Stimulated activated CD4-positive, alpha-beta T cell treated with anti-CD3 and anti-CD28 coated beads, Interleukin-15, amount 100 ng/mL, for 24 hours (primary cell): ENCODE data around the gene ALKBH7.
"Not testable (repeated sequence)": the region's sequence is repeated elsewhere in the genome, so short reads cannot be mapped to it uniquely, and the experiment has no call there.

ENCODE experiments used
- DNase-seq: peaks from one replicate; pipeline ENCODE4 v3.0.0-alpha.2; 2020

The ALKBH7 gene, protein sequence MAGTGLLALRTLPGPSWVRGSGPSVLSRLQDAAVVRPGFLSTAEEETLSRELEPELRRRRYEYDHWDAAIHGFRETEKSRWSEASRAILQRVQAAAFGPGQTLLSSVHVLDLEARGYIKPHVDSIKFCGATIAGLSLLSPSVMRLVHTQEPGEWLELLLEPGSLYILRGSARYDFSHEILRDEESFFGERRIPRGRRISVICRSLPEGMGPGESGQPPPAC

DNA sequence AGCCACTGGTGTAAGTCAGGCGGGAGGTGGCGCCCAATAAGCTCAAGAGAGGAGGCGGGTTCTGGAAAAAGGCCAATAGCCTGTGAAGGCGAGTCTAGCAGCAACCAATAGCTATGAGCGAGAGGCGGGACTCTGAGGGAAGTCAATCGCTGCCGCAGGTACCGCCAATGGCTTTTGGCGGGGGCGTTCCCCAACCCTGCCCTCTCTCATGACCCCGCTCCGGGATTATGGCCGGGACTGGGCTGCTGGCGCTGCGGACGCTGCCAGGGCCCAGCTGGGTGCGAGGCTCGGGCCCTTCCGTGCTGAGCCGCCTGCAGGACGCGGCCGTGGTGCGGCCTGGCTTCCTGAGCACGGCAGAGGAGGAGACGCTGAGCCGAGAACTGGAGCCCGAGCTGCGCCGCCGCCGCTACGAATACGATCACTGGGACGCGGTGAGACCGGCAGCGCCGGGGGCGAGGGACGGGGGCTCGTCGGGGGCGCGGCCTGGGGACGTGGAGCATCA lies at the start of gene ALKBH7:
Gene ALKBH7, plus strand, starts transcription at position 201 of the 502 bp plus-strand sequence. Its CDS starts 27 bp downstream, at position 228.
- peak; percentile 98 for DNase-seq

DNA sequence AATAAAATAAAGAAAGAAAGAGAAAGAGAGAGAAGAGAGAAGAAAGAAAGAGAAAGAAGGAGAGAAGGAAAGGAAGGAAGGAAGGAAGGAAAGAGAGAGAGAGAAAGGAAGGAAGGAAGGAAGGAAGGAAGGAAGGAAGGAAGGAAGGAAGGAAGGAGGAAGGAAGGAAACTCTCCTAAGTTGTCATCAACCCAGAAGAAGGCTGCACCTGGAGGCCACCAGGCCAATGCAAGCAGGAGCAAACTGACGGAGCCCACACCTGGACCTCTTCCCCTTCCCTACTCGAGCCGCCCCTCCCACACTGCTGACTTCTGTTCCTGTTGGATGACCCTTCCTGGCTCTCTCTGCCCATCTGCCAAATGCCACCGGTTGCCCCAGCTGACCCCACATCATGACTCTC lies 47.8 kb upstream of the ALKBH7 start:
- DNase-seq, result no peak

DNA sequence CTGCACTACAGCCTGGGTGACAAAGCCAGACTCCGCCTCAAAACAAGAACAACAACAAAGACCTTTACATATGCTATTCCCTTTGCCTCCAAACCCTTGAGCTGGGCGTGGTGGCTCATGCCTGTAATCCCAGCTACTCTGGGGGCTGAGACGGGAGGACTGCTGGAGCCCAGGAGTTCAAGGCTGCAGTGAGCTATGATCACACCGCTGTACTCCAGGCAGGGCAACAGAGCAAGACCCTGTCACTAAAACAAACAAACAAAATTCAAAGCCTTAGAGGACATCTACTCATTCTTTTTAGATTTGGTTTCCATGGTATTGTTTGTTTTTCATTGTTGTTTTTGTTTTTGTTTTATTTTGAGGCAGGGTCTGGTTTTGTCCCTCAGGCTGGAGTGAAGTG lies 47.0 kb upstream of the ALKBH7 start:
- DNase-seq, result no peak

DNA sequence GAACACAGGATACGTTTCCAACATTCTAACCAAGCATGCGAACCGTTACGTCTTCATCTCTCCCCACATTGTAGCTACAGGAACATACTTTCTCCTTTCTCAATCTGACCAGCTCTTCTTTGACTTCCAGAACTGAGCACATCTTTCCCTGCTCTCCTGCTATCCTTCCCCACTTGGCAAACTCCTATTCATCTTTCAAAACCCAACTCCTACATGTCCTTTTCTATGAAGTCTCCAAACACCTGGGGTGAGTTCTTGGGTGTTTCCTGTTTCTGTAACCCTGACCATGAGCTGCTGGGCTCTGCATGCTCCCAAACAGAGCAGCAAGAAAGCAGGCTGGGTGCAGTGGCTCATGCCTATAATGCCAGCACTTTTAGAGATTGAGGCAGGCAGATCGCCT lies 45.8 kb upstream of the ALKBH7 start:
- no peak for DNase-seq

DNA sequence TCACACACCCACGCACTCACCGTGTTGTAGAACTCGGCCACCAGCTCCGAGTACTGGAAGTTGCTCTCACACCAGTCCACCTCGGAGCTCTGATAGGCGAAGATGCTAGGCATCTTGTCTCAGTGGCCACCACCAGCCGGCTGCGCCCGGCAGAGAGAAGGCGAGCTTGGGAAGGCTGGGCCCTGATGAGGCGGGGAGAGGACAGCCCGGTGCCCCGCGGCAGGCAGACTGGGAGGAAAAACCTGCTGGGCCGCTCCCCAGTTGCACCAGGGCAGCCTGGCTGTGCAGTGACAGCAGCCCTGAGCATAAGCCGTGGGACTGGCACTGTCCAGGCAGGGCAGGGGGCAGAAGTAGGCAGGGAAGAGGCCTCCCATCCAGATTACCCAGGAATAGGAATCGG lies 39.2 kb upstream of the ALKBH7 start, which contains the start of gene ACER1:
Gene ACER1, minus strand, starts transcription at position 174 of the 400 bp plus-strand sequence. Its CDS starts 61 bp downstream, at position 113.
- no peak for DNase-seq

DNA sequence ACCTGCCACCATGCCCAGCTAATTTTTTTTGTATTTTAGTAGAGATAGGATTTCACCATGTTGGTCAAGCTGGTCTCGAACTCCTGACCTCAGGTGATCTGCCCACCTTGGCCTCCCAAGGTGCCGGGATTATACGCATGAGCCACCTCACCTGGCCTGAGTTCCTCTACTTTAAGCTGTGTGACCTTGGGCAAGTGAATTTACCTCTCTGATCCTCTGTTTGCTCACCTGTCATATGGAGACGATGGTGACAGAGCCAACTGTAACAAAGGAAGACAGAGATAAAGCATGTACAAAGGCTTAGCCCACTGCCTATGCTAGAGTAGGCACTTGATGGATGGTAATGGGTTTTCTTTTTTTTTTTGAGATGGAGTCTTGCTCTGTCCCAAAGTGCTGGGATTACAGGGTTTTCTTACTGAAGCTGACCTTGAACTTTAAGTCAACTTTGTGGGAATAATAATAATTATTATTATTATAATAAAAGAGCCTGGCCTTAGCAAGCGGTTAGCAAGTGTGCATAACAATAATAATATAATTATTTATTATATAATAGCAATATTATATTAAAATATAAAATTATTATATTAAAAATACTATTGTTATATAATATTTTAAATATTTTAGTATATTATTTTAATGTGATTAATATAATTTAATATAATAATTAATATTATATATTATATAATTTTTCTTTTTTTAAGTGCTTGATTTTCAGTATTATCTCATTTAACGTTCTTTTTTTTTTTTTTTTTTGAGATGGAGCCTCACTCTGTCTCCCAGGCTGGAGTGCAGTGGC lies 37.9 kb upstream of the ALKBH7 start:
- no peak for DNase-seq

DNA sequence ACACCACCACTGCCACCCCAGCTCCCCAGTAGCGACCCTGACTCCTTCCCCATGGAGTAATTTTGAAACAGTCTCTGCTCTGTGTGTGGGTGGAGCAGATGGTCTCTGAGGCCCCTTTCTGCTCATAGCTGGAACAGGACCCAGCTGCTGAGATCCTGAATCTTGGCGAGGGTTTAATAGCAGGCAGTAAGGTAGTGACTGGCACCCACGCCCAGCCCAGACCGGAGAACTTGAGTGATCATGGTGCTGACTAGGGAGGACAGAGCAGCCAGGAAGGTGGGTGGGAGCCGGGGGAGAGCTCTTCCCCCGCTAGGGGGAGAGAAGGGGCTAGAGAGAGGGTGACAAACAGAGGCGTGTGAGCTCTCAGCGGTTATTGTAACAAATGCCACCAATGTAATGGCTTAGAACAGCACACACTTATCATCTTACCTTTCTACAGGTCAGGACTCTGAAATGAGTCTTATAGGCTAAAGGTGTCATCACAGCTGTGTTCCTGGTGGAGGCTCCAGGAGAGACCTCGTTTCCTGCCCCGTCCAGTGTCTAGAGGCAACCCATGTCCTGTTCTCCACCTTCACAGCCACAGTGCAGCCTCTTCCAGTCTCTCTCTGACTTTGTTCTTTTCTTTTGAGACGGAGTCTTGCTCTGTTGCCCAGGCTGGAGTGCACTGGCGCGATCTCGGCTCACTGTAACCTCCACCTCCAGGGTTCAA lies 31.9 kb upstream of the ALKBH7 start:
- peak; percentile 13 for DNase-seq

DNA sequence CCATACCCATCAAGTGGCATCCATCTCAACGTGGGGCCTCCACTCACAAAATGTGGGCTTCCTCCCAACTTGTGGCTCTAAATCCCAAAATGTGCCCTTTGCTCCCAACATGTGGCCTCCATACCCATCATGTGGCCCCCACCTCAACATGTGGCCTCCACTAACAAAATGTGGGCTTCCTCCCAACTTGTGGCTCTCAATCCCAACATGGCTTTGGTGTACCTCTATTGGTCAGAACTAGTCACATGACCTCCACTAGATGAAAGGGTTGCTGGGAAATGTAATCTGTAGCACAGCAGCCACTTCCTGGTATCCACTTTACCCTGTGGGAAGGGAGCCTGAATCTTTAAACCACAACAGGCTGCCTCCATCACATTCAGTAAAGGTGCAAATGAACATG lies 29.1 kb upstream of the ALKBH7 start:
- no peak for DNase-seq

DNA sequence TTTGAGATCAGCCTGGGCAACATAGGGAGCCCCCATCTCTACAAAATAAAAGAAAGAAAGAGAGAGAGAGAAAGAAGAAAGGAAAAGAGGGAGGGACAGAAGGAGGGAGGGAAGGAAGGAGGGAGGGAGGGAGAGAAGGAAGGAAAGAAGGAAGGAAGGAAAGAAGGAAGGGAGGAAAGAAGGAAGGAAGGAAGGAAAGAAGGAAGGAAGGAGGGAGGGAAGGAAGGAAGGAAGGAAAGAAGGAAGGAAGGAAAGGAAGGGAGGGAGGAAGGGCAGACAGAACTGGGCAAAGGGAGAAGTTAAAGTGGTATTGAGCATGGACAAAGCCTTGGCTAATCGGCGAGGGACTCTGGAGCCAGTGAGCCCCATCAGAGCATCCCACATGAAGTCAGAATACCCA lies 23.3 kb upstream of the ALKBH7 start:
- not testable (repeated sequence) for DNase-seq

DNA sequence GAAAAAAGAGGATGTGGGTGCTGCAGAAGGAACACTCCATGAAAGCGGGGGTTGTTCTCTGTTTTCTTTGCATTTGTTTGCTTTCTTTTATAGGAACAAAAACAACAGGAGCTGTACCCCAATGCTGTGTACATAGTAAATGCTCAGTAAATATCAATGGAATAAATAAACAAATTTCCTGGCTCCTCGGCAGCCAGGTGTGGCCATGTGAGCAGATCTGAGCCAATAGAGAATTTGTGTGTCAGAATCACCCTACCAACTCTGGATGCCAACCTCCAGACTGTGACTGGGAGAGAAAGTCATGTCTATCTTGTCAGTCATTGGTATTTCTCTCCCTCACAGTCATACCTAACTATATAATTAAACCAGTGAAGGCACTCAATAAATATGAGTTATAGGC lies 21.9 kb upstream of the ALKBH7 start:
- no peak for DNase-seq

DNA sequence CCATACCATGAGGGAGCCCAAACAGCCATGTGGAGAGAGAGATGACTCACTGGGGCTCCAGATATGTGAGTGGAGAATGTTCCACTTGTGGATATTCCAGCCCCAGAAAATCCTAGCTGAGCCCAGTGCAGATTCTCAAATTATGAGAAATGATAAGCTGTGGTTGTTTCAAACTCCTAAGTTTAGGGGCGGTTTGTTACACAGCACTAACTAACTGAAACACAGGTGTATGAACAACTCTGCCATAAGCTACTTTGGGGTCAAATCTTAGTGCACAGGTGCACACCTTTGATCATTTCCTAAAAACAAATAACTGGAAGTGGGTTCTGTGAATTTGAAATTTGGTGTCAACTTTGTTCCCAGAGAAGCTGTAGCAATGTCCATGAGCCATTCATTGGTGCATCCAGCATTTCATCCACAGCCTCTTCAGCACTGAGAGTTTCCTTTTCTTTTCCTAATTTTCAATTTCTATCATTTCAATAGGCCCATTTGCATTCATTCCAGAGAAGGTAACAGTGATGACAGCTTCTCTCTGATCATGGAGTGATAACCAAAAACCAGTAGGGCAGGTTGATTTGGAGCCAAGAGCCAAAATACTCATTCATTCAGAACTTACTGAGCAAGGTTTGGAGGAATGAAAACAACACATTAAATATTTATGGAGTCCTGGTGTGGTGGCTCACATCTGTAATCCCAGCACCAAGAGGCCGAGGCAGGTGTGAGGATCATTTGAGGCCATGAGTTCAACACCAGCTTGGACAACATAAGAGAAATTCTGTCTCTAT lies 20.0 kb upstream of the ALKBH7 start:
- DNase-seq, result no peak

DNA sequence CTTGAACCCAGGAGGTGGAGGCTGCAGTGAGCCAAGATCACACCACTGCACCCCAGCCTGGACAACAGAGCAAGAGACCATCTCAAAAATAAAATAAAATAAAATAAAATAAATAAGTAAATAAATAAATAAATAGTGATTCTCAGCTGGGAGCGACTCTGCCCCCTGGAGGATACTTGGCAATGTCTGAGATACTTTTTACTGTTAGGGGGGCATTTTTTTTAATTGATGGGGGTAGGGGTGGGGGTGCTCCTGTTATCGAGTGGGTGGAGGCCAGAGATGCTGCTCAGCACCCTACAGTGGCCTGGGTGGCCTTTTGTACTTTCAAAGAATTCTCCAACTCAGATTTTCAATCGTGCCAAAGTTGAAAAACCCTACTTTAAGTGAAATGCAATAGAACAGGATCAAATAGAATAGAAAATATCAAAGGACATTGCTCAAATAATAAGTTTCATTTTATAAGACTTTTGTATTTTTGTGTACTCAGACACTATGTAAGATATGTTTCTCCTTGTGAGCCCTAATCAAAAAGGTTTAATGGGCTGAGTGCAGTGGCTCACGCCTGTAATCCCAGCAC lies 18.4 kb upstream of the ALKBH7 start:
- no peak for DNase-seq

DNA sequence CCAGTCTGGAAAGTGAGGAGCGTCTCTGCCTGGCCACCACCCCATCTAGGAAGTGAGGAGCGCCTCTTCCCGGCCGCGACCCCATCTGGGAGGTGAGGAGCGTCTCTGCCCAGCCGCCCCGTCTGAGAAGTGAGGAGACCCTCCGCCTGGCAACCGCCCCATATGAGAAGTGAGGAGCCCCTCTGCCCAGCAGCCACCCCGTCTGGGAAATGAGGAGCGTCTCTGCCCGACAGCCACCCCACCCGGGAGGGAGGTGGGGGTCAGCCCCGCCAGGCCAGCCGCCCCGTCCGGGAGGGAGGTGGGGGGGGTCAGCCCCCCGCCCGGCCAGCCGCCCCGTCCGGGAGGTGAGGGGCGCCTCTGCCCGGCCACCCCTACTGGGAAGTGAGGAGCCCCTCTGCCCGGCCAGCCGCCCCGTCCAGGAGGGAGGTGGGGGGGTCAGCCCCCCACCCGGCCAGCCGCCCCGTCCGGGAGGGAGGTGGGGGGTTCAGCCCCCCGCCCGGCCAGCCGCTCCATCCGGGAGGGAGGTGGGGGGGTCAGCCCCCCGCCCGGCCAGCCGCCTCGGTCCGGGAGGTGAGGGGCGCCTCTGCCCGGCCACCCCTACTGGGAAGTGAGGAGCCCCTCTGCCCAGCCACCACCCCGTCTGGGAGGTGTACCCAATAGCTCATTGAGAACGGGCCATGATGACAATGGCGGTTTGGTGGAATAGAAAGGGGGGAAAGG lies 17.1 kb upstream of the ALKBH7 start:
- DNase-seq, result not testable (repeated sequence)

DNA sequence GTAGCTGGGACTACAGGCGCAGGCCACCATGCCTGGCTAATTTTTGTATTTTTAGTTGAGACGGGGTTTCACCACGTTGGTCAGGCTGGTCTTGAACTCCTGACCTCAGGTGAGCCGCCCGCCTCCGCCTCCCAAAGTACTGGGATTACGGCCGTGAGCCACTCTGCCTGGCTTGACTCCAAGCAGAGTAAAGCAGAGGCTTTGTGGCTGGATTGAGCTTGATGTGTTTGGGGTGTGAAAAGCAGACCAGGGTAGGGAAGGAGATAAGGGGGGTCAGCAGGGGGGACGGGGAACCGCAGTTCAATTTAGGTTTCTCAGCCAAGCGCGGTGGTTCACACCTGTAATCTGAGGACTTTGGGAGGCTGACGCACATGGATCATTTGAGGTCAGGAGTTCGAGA lies 15.4 kb upstream of the ALKBH7 start:
- DNase-seq, result no peak

DNA sequence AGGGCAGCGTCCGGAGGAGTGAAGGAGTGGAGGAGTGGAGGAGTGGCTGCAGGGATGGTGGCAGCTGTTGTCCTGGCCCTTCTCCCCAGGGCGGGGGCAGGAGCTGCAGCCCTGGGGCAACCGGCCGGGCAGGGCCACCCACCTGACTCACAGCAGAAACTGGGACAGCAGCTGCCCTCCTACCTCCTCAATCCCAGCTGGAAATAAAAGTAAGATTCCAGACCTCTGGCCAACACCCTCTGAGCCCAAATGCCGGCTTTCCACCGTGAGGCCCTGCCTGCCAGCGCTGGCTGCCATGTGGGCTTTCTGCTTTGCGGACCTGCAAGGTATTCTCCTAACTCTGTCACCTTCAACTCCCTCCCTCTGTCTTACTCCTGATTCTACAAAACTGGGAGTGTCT lies 14.6 kb upstream of the ALKBH7 start:
- no peak for DNase-seq

DNA sequence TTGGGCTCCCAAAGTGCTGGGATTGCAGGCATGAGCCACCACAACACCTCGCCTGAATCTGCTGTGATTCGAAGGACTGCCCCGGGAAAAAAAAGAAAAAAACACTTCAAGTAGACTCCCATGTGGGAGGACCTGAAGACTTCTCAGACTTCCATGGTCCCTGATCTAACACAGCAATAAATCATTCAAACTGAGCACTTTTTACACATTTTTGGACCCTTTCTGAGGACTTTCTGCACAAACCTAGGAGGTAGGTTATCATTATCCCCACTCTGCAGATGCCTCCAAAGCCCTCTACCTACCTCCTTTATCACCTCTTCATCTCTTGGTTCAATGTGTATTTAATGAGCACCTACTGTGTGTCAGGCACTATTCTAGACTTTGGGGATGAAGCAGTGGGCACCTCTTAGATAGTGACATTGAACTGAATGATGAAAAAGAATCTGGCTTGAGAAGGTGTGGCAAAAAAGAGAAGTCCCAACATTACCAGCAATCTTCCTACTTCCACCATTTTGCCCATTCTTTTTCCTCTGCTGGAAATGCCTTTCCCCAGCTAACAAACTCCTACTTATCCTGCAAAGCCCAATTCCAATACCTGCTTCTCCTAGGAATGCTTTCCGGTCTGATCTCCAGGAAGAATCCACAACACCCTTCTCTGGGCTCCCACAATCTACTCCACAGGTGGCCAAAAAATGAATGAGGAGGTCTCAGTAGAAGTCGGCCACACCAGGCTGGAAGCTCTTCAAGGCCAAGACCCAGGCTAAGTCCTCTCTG lies 12.8 kb upstream of the ALKBH7 start:
- DNase-seq, result no peak

DNA sequence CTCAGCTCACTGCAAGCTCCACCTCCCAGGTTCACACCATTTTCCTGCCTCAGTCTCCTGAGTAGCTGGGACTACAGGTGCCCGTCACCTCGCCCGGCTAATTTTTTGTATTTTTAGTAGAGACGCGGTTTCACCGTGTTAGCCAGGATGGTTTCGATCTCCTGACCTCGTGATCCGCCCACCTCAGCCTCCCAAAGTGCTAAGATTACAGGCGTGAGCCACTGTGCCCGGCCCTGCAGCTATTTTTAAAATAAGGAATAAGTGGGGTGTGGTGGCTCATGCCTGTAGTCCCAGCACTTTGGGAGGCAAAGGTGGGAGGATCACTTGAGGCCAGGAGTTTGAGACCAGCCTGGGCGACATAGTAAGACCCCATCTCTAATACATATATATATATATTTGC lies 12.1 kb upstream of the ALKBH7 start:
- DNase-seq, result not testable (repeated sequence)

DNA sequence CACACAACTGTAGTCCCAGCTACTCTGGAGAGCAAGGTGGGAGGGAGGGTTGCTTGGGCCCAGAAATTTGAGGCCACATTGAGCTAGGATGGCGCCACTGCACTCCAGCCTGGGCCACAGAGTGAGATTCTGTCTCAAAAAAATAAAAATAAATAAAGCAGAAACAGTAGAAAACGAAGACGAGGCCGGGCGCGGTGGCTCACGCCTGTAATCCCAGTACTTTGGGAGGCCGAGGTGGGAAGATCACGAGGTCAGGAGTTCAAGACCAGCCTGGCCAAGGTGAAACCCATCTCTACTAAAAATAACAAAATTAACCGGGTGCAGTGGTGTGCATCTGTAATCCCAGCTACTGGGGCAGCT lies 11.8 kb upstream of the ALKBH7 start:
- not testable (repeated sequence) for DNase-seq

DNA sequence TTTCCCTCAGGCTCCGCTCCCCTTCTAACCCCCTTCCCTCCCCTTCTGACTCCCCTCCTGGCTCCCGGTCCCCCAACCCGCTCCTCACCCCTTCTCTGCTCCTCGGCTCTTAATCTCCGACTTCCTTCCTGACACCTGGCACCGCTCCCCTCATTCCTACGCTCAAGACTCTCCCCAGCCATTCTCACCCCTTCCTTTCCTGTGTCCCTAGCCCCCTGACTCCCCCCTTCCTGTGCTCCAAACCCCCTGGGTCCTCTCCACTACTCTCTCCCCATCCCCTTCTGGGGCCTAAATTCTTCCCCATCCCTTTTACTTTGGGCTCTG lies 10.6 kb upstream of the ALKBH7 start:
- no peak for DNase-seq

DNA sequence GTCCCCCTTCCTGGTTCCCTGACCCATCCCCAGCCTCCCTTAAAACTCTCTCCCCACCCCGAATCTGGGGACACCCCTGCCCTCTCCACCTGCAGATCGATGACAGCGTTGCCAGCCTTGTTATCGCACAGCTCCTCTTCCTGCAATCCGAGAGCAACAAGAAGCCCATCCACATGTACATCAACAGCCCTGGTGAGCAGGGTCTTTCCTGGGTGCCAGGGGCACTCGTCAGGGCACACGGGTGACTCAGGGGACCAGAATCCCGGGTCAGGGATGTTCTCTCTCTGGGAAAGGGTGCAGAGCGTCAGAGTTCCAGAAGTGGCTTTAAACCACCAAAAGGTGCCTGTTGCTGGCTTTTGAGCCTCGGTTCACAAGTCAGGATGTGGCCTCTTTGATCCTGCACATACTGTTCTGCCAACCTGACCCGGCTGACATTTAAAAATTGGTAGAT lies 10.2 kb upstream of the ALKBH7 start:
- peak; percentile 39 for DNase-seq

DNA sequence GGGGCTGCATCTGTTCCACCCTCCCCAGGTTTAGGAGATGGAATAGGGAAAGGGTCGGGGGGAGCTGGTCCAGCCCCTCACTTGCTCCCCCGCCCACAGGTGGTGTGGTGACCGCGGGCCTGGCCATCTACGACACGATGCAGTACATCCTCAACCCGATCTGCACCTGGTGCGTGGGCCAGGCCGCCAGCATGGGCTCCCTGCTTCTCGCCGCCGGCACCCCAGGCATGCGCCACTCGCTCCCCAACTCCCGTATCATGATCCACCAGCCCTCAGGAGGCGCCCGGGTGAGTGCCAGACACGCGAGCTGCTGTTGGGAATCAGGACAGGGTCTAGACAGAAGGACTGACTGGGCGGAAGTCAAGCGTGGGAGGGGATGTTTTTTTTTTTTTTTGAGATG lies 8.2 kb upstream of the ALKBH7 start:
- no peak for DNase-seq
